Amygdala (tissue), 56 donors: ENCODE measurements around the gene NBEAL1.
"Not testable (repeated sequence)": the region's sequence is repeated elsewhere in the genome, so short reads cannot be mapped to it uniquely, and the experiment has no call there.

Experiments used
- DNase-seq, 56 donors: peaks; one replicate each; lab custom pipeline; 2025; lab: John Stamatoyannopoulos, UW

The NBEAL1 gene

GRCh38 chr2:203104273-203104672 is 89.6 kb downstream of the NBEAL1 start:
- DNase-seq: no peak

- no peak for DNase-seq
Observed at GRCh38 chr2:203105996-203106395, 91.3 kb downstream of the NBEAL1 start.

- not testable (repeated sequence) for DNase-seq
Observed at GRCh38 chr2:203110496-203110895, 95.8 kb downstream of the NBEAL1 start.

- no peak for DNase-seq
Observed at GRCh38 chr2:203112342-203112741, 97.7 kb downstream of the NBEAL1 start.

GRCh38 chr2:203115201-203115700 is 100.6 kb downstream of the NBEAL1 start:
- DNase-seq: not testable (repeated sequence)

GRCh38 chr2:203122317-203122986 is 107.8 kb downstream of the NBEAL1 start:
- no peak for DNase-seq

- DNase-seq: no peak
Observed at GRCh38 chr2:203126996-203127395, 112.3 kb downstream of the NBEAL1 start.

- no peak for DNase-seq
Observed at GRCh38 chr2:203135105-203135504, 120.4 kb downstream of the NBEAL1 start.

GRCh38 chr2:203143391-203143790 is 128.7 kb downstream of the NBEAL1 start:
- DNase-seq: no peak

GRCh38 chr2:203149194-203149593 is 134.5 kb downstream of the NBEAL1 start:
- DNase-seq: no peak

GRCh38 chr2:203155406-203155805 is 140.7 kb downstream of the NBEAL1 start:
- DNase-seq: no peak

- DNase-seq: not testable (repeated sequence)
Observed at GRCh38 chr2:203162722-203163121, 148.0 kb downstream of the NBEAL1 start.

- DNase-seq: no peak
Observed at GRCh38 chr2:203164311-203164935, 149.7 kb downstream of the NBEAL1 start.

GRCh38 chr2:203167751-203168150 is 153.1 kb downstream of the NBEAL1 start:
- DNase-seq: no peak

- DNase-seq: no peak
Observed at GRCh38 chr2:203170502-203170901, 155.8 kb downstream of the NBEAL1 start.

GRCh38 chr2:203175371-203175770 is 160.7 kb downstream of the NBEAL1 start:
- no peak for DNase-seq

GRCh38 chr2:203177361-203177760 is 162.7 kb downstream of the NBEAL1 start:
- DNase-seq: no peak

GRCh38 chr2:203185864-203186263 is 171.2 kb downstream of the NBEAL1 start:
- DNase-seq: no peak

GRCh38 chr2:203190547-203190946 is 175.9 kb downstream of the NBEAL1 start:
- DNase-seq: not testable (repeated sequence)

GRCh38 chr2:203191026-203191425 is 176.4 kb downstream of the NBEAL1 start:
- not testable (repeated sequence) for DNase-seq

- DNase-seq: no peak
Observed at GRCh38 chr2:203191961-203192360, 177.3 kb downstream of the NBEAL1 start.
